Heart left ventricle (tissue), 13 donors: ENCODE data around the gene MTM1.

Experiments
- POLR2A ChIP-seq, 2 donors: fragments of 450-650 bp; IDR thresholded peaks; one replicate each; pipeline ENCODE4 v1.6.1; 2017; ENCODE audit warnings: antibody characterized with exemption in 2 of 2, mild to moderate bottlenecking in 2 of 2, moderate library complexity in 2 of 2
- TF ChIP-seq, protein P1 (sequence below), 12 donors: fragments of 200-600 bp; sonication (generic) in 4 of 12; IDR thresholded peaks; one replicate each; pipeline versions ENCODE4 v1.5.0 to v1.8.0; 2018 to 2022; ENCODE audit warnings: antibody characterized with exemption in 12 of 12, mild to moderate bottlenecking in 5 of 12
- donor health status: ischemic (EF 13 %, LVEDD 7.1; RV severe dilation, severe dysfunction).
- donor health status: DM: no; HTN: yes; CAD: no.
- donor health status: DM: no; HTN: no; CAD: no.
- donor health status: ischemic (EF 25% LVEDD 6.9; RV normal size, moderate dysfunction).
- donor health status: ischemic (EF 25% LVEDD 5.7; RV mildly dilated, moderate dysfunction).
- donor health status: ischemic (EF 35%, LVEDD 5.7; RV mildly dilated, moderate dysfunction).
- donor health status: nonischemic (EF 11% LVEDD 7.7; RV severe dilation, severe dysfunction).
- donor health status: DM: yes; HTN: yes; CAD: no.
- donor health status: PGD.
- donor health status: ischemic (EF 29% LVEDD 5.4; RV normal size, mild dysfunction).
- donor health status: nonischemic (EF 23%, LVEDD 6.1; RV moderate dilation, normal function).

DNA sequence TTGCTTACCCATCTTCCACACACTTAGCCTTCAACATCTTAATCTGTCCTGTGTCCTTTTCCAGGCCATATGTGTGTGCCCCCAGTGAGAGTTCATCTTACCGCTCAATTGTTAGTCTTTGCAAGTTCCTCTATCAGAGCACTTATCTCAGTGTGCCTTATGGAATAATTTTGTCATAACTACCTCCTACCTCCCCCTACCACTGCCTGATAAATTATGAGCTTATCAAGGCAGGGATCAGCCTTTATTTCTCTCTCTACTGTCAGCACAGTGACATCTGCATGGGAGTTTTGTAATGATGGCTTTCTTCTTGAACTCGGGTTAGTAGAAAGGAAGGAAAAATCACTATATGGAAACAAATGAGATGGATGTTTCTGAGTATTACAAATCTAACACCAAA, 53.2 kb downstream of the MTM1 start:
- TF ChIP-seq, protein P1, sequence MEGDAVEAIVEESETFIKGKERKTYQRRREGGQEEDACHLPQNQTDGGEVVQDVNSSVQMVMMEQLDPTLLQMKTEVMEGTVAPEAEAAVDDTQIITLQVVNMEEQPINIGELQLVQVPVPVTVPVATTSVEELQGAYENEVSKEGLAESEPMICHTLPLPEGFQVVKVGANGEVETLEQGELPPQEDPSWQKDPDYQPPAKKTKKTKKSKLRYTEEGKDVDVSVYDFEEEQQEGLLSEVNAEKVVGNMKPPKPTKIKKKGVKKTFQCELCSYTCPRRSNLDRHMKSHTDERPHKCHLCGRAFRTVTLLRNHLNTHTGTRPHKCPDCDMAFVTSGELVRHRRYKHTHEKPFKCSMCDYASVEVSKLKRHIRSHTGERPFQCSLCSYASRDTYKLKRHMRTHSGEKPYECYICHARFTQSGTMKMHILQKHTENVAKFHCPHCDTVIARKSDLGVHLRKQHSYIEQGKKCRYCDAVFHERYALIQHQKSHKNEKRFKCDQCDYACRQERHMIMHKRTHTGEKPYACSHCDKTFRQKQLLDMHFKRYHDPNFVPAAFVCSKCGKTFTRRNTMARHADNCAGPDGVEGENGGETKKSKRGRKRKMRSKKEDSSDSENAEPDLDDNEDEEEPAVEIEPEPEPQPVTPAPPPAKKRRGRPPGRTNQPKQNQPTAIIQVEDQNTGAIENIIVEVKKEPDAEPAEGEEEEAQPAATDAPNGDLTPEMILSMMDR (IDR thresholded peaks at IDR 0.05), result no peak
- TF ChIP-seq POLR2A (IDR thresholded peaks at IDR 0.05), result no peak
